Naive thymus-derived CD4-positive, alpha-beta T cell (primary cell): ENCODE measurements around the gene STX5. TPM values are rescaled to one million over a fixed set of nuclear protein-coding genes. Genes with fewer than 3 reads are reported as not detected.

ENCODE experiments used
- ATAC-seq: fragments of 150-1000 bp; cut with Tn5 transposase; 2 replicates; pipeline ENCODE4 v1.10.0; 2021; ENCODE audit warnings: mild to moderate bottlenecking, moderate library complexity
- CTCF ChIA-PET: fragments of 350-600 bp; sonication (Branson Sonifier 250); formaldehyde crosslinking; loops from one replicate; lab custom pipeline; 2021; ENCODE audit warnings: antibody characterized with exemption; lab: Charles Lee
- POLR2A ChIA-PET: fragments of 350-600 bp; sonication (Branson Sonifier 250); formaldehyde crosslinking; loops from one replicate; lab custom pipeline; 2021; ENCODE audit warnings: antibody characterized with exemption, inconsistent platforms; lab: Charles Lee
- DNase-seq, 9 donors: peaks; one replicate each; pipeline versions ENCODE4 v3.0.0 to v3.0.0-alpha.2; 2020 to 2022; ENCODE audit warnings: mixed read lengths in 1 of 9
- H3K27ac ChIP-seq: one replicate; pipeline ENCODE4 v1.7.0; 2013; ENCODE audit warnings: mild to moderate bottlenecking, low read depth, low read length, moderate library complexity
- H3K27me3 ChIP-seq, 2 donors: one replicate each; pipeline ENCODE4 v1.7.0; 2013; ENCODE audit warnings: low read length in 2 of 2, mild to moderate bottlenecking in 2 of 2, moderate library complexity in 2 of 2; ENCODE audit not compliant: control insufficient read depth in 2 of 2, insufficient read depth in 2 of 2
- H3K36me3 ChIP-seq, 3 experiments: 1 replicate in 2 of 3; 2 replicates in 1 of 3; pipeline ENCODE4 v1.7.0; 2013; ENCODE audit warnings: low read length in 3 of 3, mild to moderate bottlenecking in 3 of 3, moderate library complexity in 1 of 3; ENCODE audit not compliant: insufficient read depth in 3 of 3, control insufficient read depth in 2 of 3
- H3K4me1 ChIP-seq, 2 donors: one replicate each; pipeline ENCODE4 v1.7.0; 2013; ENCODE audit warnings: low read length in 2 of 2, mild to moderate bottlenecking in 2 of 2, moderate library complexity in 1 of 2; ENCODE audit not compliant: control insufficient read depth in 2 of 2, insufficient read depth in 2 of 2
- H3K4me3 ChIP-seq: 2 replicates; pipeline ENCODE4 v1.7.0; 2013; ENCODE audit warnings: mild to moderate bottlenecking, low read length
- H3K9me3 ChIP-seq, 3 experiments: 1 replicate in 2 of 3; 2 replicates in 1 of 3; pipeline ENCODE4 v1.7.0; 2013; ENCODE audit warnings: low read length in 3 of 3; ENCODE audit not compliant: control insufficient read depth in 2 of 3
- H3K27ac Mint-ChIP-seq, 9 donors: one replicate each; pipeline ENCODE4 v1.8.0; 2020 to 2022; ENCODE audit warnings: mixed read lengths in 9 of 9, mild to moderate bottlenecking in 8 of 9, moderate library complexity in 5 of 9, inconsistent platforms in 2 of 9
- H3K27me3 Mint-ChIP-seq, 5 donors: one replicate each; pipeline ENCODE4 v1.8.0; 2021 to 2022; ENCODE audit warnings: mixed read lengths in 5 of 5, mild to moderate bottlenecking in 1 of 5
- H3K36me3 Mint-ChIP-seq, 5 donors: one replicate each; pipeline ENCODE4 v1.8.0; 2020 to 2022; ENCODE audit warnings: mixed read lengths in 5 of 5, mild to moderate bottlenecking in 3 of 5, inconsistent platforms in 1 of 5
- H3K4me1 Mint-ChIP-seq, 7 donors: one replicate each; pipeline ENCODE4 v1.8.0; 2020 to 2022; ENCODE audit warnings: mixed read lengths in 7 of 7, mild to moderate bottlenecking in 3 of 7, inconsistent platforms in 1 of 7
- H3K4me3 Mint-ChIP-seq, 10 donors: one replicate each; pipeline ENCODE4 v1.8.0; 2020 to 2022; ENCODE audit warnings: mild to moderate bottlenecking in 10 of 10, mixed read lengths in 10 of 10, moderate library complexity in 6 of 10, inconsistent platforms in 2 of 10
- H3K9me3 Mint-ChIP-seq, 11 donors: one replicate each; pipeline ENCODE4 v1.8.0; 2020 to 2022; ENCODE audit warnings: mixed read lengths in 11 of 11, mild to moderate bottlenecking in 4 of 11, inconsistent platforms in 1 of 11, moderate library complexity in 1 of 11
- intact Hi-C, 2 donors: fragments of 100-400 bp; cut with micrococcal nuclease; formaldehyde crosslinking; loops; one replicate each; pipeline ENCODE4 v1.15.1; 2023
- polyA plus RNA-seq, 2 donors: library from polyadenylated mRNA; unstranded; fragments of 300-500 nt; fragmentation: Illumina TruSeq; gene quantifications; one replicate each; pipeline ENCODE4 v1.2.3, GENCODE V29; 2021
- total RNA-seq, 6 experiments: library from RNA in 5 of 6; stranded (reverse) in 5 of 6; gene quantifications; 1 replicate in 5 of 6; 2 replicates in 1 of 6; pipeline ENCODE4 v1.2.3 and lab custom pipeline; 2021 to 2026

Gene STX5
- total and polyA plus RNA-seq, 7 experiments from 2014 or later: 23.8 to 152 (median 53.6) TPM

DNA sequence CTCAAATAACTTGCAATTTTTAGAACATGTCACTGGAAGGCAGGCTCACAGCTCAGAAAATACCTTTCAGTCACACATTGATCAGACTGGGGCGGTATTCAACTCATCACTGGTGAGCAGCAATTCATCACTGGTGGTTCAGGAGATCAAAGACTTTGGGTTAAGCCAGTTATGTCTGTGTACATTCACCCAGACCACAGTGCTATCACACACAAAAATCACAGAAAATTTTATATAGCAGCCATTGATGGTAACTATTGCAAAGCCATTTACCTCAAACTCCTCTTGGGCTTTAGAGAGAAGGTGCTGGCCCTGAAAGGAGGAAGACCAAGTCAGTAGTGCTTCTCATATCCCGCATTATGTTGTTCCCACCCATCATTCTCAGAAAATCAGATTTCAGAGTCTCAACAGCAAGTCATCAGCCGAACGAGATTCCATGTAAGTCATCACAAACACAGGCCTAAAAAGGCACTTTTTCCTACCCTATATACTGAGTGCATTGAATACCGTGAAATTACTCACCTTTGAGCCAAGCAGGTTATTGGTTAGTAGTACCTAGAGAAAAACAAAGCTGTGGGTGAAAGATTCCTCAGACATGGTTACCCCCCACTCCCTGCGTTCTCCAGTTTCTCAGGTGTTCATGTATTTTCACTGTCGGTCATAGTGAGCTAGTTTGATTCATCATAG, 21.6 kb upstream of the STX5 start:
- H3K4me3 ChIP-seq: peak overlapping the region; percentile 97
- POLR2A ChIA-PET: interaction anchor here (0.6 to 11.0 kb wide), 27 partner anchors 8 to 1351 kb away, joined by 3 to 379 read pairs (median 31); partner anchors contain the start of genes BSCL2, C11orf98, CSKMT and GNG3
- H3K9me3 ChIP-seq: no peaks in the 10 kb centered on the region
- no peaks in the 10 kb centered on the region for H3K27me3 ChIP-seq
- Mint-ChIP-seq H3K27me3 (peaks cover 0 to 6% (median 0%) of the 10 kb centered on the region in 5 donors), H3K4me1 (peaks cover 34 to 61% (median 51%) of the 10 kb centered on the region in 7 donors), H3K27ac (peak overlapping the region; percentile 51 to 98 (median 93)), H3K36me3 (peaks cover 9 to 41% (median 35%) of the 10 kb centered on the region in 5 donors), H3K4me3 (peak overlapping the region; percentile 93 to 100 (median 98)), H3K9me3 (peaks cover 0 to 11% (median 0%) of the 10 kb centered on the region in 11 donors)
- CTCF ChIA-PET: interaction anchor here (0.6 to 5.3 kb wide), 5 partner anchors 9 to 253 kb away, joined by 3 to 34 read pairs (median 9); partner anchors contain the start of genes TMEM179B and WDR74
- peak overlapping the region; percentile 85 for H3K27ac ChIP-seq
- peaks cover 33 to 39% of the 10 kb centered on the region in 2 donors for H3K4me1 ChIP-seq
- intact Hi-C loops: no loop called here
- H3K36me3 ChIP-seq: peaks cover 9 to 39% (median 20%) of the 10 kb centered on the region in 3 experiments
- ATAC-seq: no peak
- DNase-seq: no peak

DNA sequence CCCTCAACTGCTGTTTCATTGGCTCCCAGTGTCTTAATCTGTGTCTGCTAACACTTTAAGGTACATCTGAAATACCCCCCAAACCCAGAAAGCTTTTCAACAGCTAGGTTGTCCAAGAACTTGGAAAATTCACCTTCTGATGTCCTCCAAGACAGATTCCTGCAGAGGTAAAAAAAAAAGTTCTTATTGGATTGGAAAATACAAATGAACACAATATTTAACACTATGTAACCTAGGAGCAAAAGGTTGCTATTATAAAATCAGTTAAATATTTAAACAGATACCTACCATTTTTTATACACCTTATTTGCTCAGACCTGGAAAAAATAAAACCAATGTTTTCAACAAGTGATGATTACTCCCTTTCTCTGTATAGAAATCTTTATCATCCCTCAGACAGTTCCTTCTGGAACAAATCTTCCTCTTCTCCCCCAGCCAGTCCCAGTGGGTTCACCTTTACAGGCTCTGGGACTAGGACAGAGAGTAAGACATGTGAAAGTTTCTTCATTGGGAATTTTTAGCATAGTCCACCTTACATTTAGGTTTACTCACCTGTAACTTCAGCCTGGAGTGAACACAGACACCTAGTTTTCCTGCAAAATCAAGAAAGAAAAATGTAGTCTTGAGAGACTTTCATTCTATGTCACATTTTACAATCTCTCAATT, 20.8 kb upstream of the STX5 start:
- peak overlapping the region; percentile 5 to 100 (median 97) for H3K4me3 Mint-ChIP-seq
- Histone ChIP-seq H3K27me3 (no peaks in the 10 kb centered on the region), H3K4me3 (no peak overlapping the region), H3K4me1 (peaks cover 33 to 39% of the 10 kb centered on the region in 2 donors), H3K36me3 (peaks cover 9 to 39% (median 20%) of the 10 kb centered on the region in 3 experiments), H3K27ac (peak overlapping the region; percentile 85), H3K9me3 (no peaks in the 10 kb centered on the region)
- DNase-seq (no peak), ATAC-seq (no peak)
- intact Hi-C loops: no loop called here
- ChIA-PET CTCF (interaction anchor here (1.0 kb wide), 1 partner anchor 9 kb away, joined by 4 read pairs; no protein-coding TSS in a partner anchor), POLR2A (interaction anchor here (1.0 to 11.0 kb wide), 16 partner anchors 7 to 261 kb away, joined by 3 to 379 read pairs (median 28); partner anchors contain the start of genes C11orf98, CSKMT, HNRNPUL2 and POLR2G)
- peaks cover 0 to 10% (median 0%) of the 10 kb centered on the region in 11 donors for H3K9me3 Mint-ChIP-seq
- H3K4me1 Mint-ChIP-seq: peaks cover 28 to 56% (median 51%) of the 10 kb centered on the region in 7 donors
- H3K27ac Mint-ChIP-seq: peak overlapping the region; percentile 25 to 97 (median 91)
- H3K27me3 Mint-ChIP-seq: peaks cover 0 to 7% (median 0%) of the 10 kb centered on the region in 5 donors
- H3K36me3 Mint-ChIP-seq: peaks cover 9 to 41% (median 35%) of the 10 kb centered on the region in 5 donors

DNA sequence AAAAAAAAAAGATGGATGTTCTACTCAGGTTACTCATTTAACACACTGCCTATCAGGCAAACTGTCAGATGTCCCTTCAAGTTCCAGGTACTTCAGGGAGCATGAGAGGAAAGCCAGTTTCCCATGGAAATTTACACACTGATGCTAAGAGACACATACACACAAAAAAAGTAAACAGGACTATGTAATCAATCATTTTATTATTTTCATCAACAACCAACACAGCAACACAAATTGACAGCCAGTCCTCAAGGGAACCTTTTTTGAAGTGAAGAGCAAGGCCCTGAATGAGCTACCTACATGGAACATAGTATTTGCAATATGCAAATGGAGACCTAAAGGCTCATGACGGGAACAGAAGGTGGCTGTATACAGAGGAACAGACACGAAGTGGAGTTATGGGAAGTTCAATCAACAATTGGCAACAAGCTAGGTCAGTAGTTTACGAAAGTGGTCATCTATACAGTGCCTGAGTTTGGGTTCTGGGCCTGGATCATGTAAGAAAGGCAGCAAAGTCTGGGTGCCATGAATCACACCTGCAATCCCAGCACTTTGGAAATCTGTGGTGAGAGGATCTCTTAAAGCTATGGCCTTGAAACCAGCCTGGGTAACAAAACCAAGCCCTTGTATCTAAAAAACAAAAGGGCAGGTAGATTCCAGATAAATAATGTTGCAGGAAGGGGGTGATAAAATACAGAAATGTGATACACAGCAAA, 20.1 kb upstream of the STX5 start:
- no peaks in the 10 kb centered on the region for H3K27me3 ChIP-seq
- no peak for ATAC-seq
- H3K4me1 Mint-ChIP-seq: peaks cover 26 to 56% (median 48%) of the 10 kb centered on the region in 7 donors
- H3K9me3 Mint-ChIP-seq: peaks cover 0 to 10% (median 0%) of the 10 kb centered on the region in 11 donors
- POLR2A ChIA-PET: interaction anchor here (0.6 to 11.0 kb wide), 13 partner anchors 7 to 260 kb away, joined by 3 to 379 read pairs (median 11); partner anchors contain the start of genes C11orf98, CSKMT, HNRNPUL2 and SLC3A2
- H3K36me3 ChIP-seq: peaks cover 9 to 39% (median 20%) of the 10 kb centered on the region in 3 experiments
- CTCF ChIA-PET: interaction anchor here (1.0 kb wide), 1 partner anchor 10 kb away, joined by 4 read pairs; no protein-coding TSS in a partner anchor
- DNase-seq: no peak
- peak overlapping the region in 8 of 9 donors; percentile 33 to 91 (median 72) for H3K27ac Mint-ChIP-seq
- peaks cover 9 to 41% (median 35%) of the 10 kb centered on the region in 5 donors for H3K36me3 Mint-ChIP-seq
- peak overlapping the region; percentile 85 for H3K27ac ChIP-seq
- peaks cover 33 to 39% of the 10 kb centered on the region in 2 donors for H3K4me1 ChIP-seq
- peaks cover 0 to 8% (median 0%) of the 10 kb centered on the region in 5 donors for H3K27me3 Mint-ChIP-seq
- no peaks in the 10 kb centered on the region for H3K9me3 ChIP-seq
- intact Hi-C loops: no loop called here
- no peak overlapping the region for H3K4me3 ChIP-seq
- peak overlapping the region in 9 of 10 donors; percentile 6 to 67 (median 49) for H3K4me3 Mint-ChIP-seq

DNA sequence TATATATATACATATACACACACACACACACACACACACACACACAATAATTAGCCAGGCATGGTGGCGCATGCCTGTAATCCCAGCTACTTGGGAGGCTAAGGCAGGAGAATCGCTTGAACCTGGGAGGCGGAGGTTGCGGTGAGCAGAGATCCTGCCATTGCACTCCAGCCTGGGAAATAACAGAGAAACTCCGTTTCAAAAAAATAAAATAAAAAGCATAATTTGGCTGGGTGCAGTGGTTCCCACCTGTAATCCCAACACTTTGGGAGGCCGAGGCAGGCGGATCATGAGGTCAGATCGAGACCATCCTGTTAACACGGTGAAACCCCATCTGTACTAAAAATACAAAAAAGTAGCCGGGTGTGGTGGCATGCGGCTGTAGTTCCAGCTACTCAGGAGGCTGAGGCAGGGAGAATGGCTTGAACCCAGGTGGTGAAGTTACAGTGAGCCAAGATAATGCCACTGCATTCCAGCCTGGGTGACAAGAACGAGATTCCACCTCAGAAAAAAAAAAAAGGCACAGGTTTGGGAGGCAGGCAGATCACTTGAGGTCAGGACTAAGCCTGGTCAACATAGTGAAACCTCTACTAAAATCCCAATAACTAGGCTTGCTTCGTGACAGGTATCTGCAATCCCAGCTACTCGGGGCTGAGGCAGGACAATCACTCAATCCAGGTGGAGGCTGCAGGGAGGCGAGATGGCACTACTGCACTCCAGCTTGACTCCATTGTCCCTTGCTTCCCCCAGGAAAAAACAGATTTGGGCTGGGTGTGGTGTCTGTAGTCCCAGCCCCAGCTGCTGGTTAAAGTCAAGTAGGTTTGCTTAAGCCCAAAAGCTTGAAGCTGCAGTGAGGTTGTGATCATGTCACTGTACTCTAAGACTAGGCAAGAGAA, 19.3 kb upstream of the STX5 start:
- ChIA-PET CTCF (interaction anchor here (0.6 to 1.0 kb wide), 2 partner anchors 11 to 72 kb away, joined by 3 to 4 read pairs; no protein-coding TSS in a partner anchor), POLR2A (interaction anchor here (0.6 to 11.0 kb wide), 13 partner anchors 6 to 252 kb away, joined by 3 to 379 read pairs (median 6); partner anchors contain the start of genes C11orf98, CSKMT, HNRNPUL2 and SLC3A2)
- Mint-ChIP-seq H3K4me1 (peaks cover 26 to 57% (median 45%) of the 10 kb centered on the region in 7 donors), H3K36me3 (peaks cover 9 to 41% (median 35%) of the 10 kb centered on the region in 5 donors), H3K27ac (peak overlapping the region in 8 of 9 donors; percentile 45 to 86 (median 66)), H3K9me3 (peaks cover 0 to 10% (median 0%) of the 10 kb centered on the region in 11 donors), H3K4me3 (peak overlapping the region in 6 of 10 donors; percentile 6 to 55 (median 48)), H3K27me3 (peaks cover 0 to 8% (median 0%) of the 10 kb centered on the region in 5 donors)
- DNase-seq: no peak
- H3K27me3 ChIP-seq: no peaks in the 10 kb centered on the region
- no peak overlapping the region for H3K4me3 ChIP-seq
- ATAC-seq: no peak
- H3K4me1 ChIP-seq: peaks cover 29 to 33% of the 10 kb centered on the region in 2 donors
- peaks cover 9 to 39% (median 20%) of the 10 kb centered on the region in 3 experiments for H3K36me3 ChIP-seq
- H3K27ac ChIP-seq: no peak overlapping the region
- no peaks in the 10 kb centered on the region for H3K9me3 ChIP-seq
- intact Hi-C loops: no loop called here

DNA sequence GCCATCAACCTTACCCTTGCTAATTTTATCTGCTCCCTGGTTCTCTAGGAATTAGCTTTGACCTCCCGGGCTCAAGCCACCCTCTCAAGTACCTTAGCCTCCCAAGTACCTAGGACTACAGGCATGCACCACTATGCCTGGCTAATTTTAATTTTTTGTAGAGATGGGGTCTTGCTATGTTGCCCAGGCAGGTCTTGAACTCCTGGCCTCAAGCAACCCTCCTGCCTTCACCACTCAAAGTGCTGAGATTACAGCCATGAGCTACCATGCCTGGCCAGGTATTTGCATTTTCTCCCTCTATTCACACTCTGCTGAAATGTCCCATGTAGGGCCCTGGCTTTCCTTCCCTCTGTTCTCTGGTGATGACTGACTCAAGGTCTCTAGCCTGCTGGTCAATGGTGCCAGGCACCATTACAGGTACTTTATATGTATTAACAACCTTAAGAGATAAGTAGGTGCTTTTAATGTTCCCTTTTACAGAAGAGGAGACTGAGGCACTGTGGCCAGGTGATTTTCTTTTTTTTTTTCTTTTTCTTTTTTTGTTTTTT, 16.0 kb upstream of the STX5 start:
- CTCF ChIA-PET: interaction anchor here (0.7 kb wide), 1 partner anchor 77 kb away, joined by 3 read pairs; no protein-coding TSS in a partner anchor
- Mint-ChIP-seq H3K4me1 (peaks cover 9 to 31% (median 20%) of the 10 kb centered on the region in 7 donors), H3K9me3 (peaks cover 0 to 2% (median 0%) of the 10 kb centered on the region in 11 donors), H3K27me3 (peaks cover 0 to 2% (median 0%) of the 10 kb centered on the region in 5 donors), H3K4me3 (no peak overlapping the region), H3K36me3 (peaks cover 2 to 13% (median 7%) of the 10 kb centered on the region in 5 donors), H3K27ac (peak overlapping the region in 7 of 9 donors; percentile 31 to 78 (median 68))
- peaks cover 13 to 15% of the 10 kb centered on the region in 2 donors for H3K4me1 ChIP-seq
- POLR2A ChIA-PET: interaction anchor here (0.5 to 11.0 kb wide), 9 partner anchors 6 to 123 kb away, joined by 3 to 379 read pairs (median 4); partner anchors contain the start of genes STX5, TMEM179B and WDR74
- intact Hi-C loops: no loop called here
- peaks cover 2 to 18% (median 10%) of the 10 kb centered on the region in 3 experiments for H3K36me3 ChIP-seq
- no peaks in the 10 kb centered on the region for H3K9me3 ChIP-seq
- peak overlapping the region; percentile 9 for H3K27ac ChIP-seq
- no peaks in the 10 kb centered on the region for H3K27me3 ChIP-seq
- DNase-seq: no peak
- no peak for ATAC-seq
- H3K4me3 ChIP-seq: no peak overlapping the region
